Stimulated activated CD8-positive, alpha-beta memory T cell treated with anti-CD3 and anti-CD28 coated beads, Interleukin-4, amount 100 ng/mL, for 4 hours (primary cell): ENCODE measurements around the gene ABCB9.
"Not testable (repeated sequence)": the region's sequence is repeated elsewhere in the genome, so short reads cannot be mapped to it uniquely, and the experiment has no call there.

Experiments used
- DNase-seq, 2 donors: peaks; one replicate each; pipeline ENCODE4 v3.0.0-alpha.2; 2020; ENCODE audit warnings: low read depth in 2 of 2, low spot score in 1 of 2

ABCB9 gene

DNA sequence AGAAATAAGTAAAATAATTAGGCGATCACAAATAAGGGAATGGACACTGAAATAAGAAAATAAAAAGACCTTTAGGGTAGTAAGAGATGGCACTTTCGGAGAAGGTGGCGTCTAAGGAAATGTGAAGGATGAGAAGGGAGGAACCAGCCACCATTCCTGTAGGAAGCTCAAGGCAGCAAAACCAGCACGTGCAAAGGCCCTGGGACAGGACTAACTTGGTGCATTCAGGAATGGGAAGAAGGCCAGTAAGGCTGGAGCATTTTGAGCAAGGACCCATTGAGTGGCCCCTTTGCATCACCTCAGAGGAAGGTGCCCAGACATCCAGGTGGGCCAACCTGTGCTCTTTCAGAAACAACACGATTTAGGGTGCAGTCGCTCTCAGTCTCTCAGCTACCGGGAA is 69.6 kb downstream of the ABCB9 start:
- DNase-seq: no peak

DNA sequence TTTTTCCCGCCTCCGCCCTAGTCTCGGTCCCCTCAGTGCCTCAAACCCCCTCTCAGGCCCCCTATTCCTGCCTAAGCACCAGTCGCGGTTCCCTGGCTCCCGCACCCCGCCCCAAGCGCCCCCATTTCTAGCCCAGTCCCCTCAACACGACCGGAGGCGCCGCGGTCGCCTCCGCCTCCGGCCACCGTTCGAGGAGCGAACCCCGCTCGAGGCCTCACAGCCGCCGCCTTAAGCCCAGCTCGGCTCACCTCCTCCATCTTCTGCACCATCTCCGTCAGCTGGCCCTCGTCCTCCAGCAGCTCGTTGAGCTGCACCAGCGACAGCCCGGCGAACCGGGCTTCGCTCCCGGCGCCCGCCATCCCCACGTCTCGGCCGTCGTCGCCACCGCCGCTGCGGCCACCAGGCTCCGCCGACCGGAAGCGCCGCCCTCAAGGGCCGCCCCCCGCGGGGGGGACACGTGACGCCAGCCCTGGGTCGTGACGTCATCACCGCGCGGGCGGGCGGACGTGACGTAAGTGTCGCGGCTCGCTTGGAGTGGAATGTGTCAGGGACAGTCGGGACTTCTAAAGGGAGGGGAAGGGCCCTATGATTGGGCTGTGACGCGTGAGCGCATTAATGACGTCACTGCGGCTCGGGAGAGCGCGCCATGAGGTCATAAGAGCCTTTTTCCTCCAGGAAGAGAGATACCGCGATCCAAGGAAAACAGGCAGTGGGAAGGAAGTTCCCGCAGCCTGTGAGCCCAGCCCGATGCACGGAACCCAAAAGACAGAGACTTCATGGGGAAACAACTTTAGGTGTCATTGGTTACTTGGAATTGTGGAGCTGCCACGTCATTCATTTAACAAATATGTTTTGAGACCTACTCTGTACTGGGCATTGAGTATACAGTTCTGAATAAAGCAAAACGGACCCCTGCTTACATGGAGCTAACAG is 70.3 kb downstream of the ABCB9 start, which contains the start of gene VPS37B:
Gene VPS37B (minus strand): TSS at position 421 of the 933 bp plus-strand sequence. CDS start 62 bp downstream, at position 359.
- DNase-seq: peak; percentile 80

DNA sequence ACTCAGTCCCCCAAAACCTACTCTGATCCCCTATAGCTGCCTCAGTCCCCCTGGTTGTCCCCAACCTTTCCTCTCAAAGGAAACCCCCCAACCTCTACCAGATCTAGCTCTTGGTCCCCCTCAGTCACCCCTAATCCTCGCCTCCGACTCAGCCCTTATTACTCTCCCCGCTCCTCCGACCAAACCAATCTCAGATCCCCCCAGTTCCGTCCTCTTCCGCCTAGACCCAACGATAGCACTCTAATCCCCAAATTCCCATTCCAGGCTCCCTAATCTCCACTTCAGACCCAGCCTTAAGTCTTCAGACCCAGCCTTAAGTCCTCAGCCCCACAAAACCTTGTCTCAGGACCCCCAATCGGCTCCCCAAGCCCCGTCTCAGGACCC is 71.0 kb downstream of the ABCB9 start:
- no peak for DNase-seq

DNA sequence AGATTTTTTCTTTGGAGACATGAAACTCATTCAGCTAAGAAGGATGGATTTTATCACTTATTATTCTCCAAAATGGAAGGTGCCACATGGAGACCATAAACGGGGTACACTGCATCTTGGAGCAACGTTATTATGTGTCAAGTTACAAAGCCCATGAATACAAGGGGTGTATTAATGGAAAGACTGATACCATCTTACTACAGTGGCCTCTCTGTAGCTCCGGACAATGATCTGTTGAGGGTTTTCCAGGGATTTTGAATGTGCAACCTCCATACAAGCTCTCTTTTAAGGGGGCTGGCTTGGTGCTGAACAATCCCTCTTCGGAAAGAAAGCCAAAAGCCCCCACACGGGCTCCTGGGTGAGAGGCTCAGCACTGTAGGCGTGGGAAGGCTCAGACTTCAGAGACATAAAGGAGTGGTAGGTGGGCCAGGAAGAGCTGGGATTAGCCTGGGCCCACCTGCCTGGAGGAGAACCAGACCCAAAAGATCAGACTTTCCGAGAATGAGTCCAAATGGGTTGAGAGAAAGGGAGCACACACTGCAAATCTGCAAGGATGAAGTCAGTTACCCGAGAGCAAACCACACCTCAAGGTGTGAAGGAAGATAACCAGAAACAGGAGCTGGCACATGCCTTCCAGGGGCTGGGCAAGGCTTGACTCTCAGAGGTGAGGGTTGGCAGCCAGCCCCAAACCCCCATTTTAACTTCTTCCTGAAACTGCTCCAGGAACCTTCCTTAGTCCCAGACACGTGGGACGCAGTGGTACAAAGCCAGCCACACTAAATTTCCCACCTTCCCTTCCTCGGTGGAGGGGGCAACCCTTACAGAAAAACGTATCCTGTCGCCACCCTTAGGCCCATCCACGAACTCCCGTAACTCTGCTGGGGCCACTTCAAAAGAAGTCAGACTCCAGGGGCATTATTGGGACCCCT is 71.8 kb downstream of the ABCB9 start:
- no peak for DNase-seq

DNA sequence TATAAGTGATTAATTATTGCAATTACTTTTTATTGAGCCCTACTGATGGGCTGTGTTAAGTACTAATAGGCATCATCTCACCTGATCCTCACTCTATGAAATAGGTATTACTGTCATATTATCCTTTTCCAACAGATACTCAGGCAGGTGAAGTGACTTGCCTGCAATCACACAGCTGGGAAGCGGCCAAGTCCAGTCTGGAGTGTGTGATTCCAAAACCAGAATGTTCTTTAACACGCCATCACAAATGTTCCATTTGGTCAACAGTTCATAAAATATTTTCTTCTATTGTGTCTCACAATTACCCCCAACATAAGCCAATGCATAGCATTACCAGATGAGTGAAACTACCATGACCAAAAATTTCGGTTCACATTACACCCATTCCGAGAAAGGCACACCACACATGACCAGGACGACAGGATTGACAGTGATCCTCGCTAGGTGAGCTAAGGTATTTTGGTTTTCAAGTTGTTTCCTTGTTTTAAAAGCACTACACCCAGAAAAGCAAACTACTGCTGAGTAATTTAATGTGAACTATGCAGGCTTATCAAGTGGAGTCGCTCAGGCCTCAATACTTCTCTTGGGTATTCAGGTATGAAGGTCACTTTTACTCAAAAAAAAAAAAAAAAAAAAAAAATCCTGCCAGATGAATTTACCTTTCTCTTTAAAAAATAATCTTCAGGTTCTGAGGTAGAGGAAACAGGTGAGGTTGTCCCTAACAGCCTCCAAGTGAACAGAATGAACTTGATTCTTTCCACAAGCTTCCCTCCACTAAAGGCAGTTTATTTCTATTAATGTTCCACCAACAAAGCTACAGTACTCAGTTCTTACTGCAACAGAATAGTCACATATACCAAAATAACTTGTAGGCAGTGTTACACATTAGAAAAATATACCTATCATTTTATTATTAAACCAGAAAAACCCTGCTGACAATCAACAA is 72.8 kb downstream of the ABCB9 start:
- no peak for DNase-seq

DNA sequence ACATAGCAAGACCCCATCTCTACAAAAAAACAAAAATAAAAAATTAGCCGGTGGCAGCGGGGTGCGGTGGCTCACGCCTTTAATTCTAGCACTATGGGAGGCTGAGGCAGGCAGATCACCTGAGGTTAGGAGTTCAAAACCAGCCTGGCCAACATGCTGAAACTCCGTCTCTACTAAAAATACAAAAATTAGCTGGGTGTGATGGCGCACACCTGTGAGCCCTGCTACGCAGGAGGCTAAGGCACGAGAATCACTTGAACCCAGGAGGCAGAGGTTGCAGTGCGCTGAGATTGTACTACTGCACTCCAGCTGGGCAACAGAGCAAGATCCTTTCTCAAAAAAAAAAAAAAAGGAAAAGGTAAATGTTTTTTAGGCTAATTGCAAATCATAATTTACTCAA is 73.5 kb downstream of the ABCB9 start:
- not testable (repeated sequence) for DNase-seq

DNA sequence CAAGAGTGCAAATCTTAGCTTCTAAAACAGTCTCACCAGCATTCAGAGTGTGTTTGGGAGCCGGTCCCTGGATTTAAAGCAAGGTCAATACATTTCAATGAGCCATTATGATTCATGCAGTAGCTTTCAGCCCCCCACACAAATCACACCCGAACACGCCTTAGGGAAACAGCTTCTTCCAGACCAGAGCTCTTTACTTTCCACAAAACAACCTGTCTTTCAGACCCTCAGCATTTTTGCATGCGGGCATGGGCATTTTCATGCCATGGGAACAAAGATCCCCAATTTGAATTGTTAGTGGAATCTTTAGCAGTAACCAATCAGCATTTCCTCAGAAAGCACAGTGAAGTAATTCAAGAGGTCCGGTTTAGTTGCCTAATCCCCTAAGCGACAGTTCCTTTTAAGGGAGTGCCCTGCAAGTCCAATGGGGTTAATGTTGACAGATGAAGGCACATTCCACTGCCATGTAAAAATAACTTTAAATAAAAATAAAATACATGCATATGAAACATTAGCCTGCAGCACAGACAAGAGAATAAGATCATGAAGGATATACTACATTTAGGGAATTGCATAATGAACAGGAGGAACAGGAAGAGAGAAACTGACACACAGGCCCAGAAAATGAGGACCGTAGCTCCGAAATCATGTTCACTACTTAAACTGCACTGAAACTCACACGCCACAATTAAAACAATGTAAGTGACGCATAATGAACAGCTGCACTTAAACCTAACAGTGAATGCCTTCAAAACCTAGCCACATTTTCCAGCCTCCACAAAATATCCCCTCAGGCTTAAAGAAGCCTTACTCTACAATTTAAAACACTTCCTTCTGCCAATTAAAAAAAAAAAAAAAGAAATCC is 74.4 kb downstream of the ABCB9 start:
- no peak for DNase-seq

DNA sequence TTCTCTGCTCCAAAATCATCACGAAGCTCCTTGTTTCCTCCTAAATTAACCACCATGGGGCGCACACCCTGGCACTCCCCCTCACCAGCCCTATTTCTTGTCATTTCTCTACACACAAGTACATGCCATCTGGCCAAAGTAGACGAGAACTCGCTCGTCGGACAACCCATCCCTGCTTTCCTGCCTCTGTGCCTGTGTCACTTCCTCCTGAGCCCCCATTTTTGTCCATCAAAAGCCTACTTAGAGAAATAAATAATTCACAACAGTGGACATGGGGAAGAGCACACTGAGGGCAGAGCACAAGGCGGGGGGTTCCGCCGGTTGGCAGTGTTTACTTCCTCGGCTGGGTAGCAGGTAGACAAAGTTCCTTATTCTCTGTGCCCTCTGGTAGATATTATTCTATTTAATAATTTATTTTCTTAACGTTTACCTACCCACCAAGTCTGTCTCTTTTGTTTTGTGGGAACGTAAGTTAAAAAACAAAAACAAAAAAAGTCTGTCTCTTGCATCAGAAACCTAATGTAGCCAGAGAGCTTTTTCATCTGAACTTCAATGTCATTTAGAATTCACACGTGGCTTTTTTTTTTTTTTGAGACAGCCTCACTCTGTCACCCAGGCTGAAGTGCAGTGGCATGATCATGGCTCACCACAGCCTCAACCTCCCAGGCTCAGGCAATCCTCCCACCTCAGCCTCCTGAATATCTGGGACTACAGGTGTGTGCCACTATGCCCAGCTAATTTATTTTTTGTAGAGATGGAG is 76.3 kb downstream of the ABCB9 start:
- DNase-seq: no peak

DNA sequence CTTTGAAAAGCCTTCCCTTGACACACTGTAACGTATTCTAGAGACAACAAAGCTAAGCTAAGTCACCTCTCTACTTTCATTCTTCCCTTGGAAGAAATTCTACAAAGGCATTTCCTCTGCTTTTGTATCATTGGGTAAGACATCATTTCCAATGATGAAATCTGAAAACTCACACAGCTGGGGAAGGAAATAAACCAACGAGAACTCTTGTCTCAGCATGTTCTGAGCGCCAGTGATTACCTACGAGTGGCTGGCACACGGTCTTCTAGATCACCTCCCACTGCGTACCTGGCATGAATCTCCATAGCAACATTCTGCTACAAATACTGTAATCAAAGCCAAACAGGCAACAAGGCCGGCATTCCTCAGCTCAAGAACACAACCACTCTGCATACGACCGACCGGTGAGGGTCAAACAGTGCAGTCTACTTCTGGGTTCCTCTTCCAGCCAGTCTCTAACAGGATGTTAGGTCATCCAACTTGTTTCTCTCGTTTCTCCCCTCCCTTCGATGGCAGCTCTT is 78.0 kb downstream of the ABCB9 start:
- DNase-seq: no peak

DNA sequence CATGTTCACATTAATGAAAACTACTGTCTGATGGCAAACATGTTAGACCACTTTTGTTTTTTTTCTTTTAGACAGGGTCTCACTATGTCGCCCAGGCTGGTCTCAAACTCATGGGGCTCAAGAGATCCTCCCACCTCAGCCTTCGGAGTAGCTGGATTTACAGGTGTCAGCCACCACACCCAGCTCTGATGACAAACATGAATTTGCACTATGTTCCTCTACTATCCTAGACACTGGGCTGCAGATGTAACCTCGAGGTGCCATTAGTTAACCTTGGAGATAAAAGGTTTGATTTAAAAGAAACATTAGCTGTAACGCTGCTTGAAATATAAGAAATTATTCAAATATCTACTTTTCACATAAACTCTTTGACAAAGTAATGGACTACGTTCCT is 78.4 kb downstream of the ABCB9 start:
- no peak for DNase-seq

DNA sequence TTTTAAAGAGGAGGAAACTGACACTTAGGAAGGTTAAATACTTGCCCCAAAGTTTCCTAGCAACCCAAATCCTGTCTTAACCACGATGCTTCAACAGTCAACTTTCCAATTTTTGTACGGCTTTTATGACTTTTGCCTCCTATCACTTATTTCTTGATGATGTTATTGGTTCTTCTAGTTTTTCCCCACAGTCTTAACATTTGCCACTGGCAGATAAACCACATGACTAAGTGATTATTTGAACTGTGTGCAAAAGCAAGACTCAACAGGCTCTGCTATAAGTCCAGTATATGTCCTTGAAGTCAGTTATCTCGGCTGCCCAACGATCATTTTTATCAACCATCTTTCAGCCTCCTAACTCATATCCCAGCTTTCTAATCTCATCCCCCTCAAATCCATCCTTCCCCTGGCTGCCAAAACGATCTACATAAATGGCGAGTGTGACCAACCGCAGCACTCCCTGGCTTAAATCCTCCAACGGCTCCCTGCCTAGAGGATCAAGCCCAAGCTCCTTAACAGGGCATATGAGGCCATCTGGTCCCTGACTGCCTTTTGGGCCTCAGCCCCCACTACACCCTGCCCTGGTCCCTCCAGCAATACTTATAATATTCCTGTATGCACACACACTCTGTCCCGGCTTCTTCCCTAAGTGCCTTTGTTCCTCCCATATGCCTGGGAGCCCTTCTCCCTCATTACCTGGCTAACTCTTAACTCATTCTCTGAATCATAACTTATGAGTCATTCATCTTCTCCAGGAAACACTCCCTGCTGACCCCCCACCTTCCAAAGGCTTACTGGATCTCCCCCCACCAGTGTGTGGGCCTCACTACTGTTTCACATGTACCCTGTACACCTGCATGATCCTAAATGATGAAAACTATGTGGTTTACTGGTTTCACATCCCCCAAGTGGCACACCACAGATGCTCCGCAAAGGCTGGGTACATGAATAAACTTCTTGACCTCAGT is 79.1 kb downstream of the ABCB9 start:
- DNase-seq: no peak

DNA sequence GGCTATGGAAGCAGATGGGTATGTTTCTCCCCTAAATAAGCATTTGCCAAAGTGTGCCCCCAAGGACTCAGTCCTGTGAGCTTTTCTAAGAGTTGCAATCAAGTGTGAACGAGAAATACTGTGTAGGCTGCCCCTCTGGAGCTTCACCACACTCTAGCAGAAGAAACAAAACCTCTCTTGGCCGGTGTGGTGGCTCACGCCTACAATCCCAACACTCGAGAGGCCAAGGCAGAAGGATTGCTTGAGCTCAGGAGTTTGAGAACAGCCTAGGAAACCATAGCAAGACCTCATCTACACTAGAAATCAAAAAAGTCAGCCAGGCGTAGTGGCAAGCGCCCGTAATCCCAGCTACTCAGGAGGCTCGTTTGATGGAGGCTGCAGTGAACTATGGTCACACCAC is 80.1 kb downstream of the ABCB9 start:
- no peak for DNase-seq

DNA sequence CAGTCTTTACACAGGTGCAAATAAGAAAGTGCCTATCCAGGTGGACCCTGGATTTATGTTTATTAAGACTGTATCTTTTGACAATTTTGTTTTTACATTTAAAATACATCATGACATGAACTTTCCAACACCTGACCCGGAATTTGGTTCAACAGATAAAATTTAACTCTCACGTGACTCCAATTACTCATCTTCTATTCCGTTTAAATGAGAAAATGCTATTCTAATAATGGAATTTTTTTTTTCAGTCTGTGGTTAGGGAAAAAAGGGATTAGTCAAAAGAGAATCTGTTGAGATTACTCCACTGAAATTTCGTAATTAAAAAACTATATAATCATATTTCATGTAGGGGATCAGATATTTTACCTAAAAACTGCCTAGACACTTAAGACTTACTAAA is 81.4 kb downstream of the ABCB9 start:
- DNase-seq: no peak

DNA sequence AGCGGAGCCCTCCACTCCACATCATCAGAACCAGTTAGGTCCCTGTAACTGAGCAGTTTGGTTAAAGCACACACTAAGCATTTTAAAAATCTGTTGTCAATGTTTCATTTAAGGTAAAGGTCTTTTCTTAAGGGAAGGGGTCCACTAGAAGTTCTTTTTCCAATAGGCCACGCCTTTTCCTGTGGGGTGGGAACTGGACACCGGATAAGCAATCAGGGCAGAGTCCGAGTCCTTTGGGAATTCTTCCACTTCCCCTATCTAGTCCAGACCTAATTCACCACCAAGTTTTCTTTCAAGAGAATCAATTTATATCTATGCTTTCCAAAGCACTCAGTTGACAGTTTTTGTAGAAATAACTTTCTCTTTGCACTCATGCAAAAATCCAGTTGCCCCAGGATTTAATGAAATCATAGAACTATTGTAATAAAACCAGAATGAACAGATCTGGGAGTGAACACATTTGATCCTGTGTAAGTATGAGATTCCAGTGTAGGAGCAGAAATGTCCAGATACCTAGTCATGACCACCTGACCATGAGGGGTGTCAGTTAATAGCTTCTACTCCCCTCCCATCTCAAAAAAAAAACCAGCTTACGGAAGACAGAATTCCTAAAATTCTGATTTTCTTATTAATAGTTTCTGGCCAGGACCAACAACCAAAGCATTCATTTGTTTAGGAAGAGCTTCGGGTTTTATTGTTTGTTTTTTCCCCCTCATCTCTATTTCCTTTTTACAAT is 82.0 kb downstream of the ABCB9 start:
- no peak for DNase-seq

DNA sequence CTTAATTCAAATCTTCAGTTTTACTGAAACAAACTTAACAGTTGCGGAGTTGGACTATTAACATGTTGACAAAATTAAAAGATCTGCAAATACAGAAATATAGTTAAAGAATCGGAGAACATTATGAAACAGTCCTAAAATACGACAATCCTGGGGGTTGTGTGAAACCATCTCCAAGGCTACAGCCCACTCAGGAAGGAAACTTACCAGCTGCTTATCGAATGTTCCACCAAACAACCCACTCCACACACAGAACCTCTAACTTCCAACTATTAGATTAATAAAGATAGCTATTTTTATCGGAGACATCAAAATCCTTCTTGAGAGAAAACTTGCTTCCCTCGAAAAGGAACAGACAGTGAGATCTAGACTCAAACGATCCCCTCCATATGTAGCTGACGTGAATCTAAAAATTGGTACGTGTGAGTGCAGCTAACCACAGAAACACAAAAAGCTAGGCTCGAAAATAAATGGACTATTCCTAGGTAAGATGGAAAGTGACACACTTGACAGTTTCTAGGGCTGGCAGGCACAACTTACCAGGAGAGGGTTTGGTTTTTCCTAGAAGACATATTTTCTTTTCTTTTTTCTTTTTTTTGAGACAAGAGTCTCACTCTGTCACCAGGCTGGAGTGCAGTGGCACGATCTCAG is 83.2 kb downstream of the ABCB9 start:
- DNase-seq: no peak

DNA sequence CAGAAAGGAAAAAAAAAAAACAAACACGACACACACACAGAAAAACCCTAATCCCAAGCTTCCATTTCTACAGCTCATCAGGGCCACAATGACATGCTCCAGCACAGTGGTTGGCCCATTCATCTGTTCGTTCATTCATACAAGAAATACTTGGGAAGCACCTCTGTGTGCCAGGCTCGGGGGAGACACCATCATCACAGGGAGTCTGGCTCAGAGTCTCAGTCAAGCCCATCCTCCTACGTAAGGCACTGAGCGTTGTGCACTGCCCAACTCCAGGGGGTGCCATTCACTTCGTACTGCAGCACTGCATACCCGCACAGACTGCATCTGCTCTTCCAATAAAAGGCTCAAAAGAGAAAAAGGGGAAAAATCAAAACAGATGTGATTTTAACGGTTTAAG is 85.6 kb downstream of the ABCB9 start:
- no peak for DNase-seq
